ENCODE measurements around the gene TOLLIP.
"Not testable (repeated sequence)": the region's sequence is repeated elsewhere in the genome, so short reads cannot be mapped to it uniquely, and the experiment has no call there.

TOLLIP gene

DNA sequence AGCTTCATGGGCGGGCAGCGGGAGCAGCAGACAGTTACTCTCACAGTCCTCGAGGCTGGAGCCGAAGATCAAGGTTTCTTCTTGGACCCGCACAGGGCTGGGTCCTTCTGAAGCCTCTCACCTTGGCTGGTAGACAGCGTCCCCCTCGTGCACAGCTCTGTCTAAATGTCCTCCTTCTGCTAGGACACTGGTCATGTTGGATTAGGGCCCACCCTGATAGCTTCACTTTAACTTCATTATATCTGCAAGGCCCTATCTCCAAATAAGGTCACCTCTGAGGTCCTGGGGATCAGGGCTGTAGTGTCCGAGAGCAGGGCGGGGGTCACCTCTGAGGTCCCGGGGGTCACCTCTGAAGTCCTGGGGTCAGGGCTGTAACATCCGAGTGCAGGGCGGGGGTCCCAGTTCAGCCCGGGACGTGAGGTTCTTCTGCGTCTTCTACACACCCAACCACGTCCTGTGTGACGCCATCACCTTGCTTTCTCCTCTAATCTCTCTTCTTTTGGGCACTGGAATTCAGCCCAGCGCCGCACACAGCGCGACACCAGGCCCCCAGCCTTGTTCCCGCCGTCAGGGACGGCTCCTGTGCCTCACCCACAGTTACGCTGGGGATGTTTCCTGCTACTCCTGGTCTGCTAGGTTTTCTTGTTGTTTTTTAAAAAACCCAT lies 34.1 kb upstream of the TOLLIP start:
- ChIA-PET POLR2A (no interaction called here), CTCF (no interaction called here)
- DNase-seq (ENCODE audit: extremely low spot score) = no peak
- TF ChIP-seq ZNF384 (IDR thresholded peaks at IDR 0.05) = no peak
- no peak for TF ChIP-seq ARNT (IDR thresholded peaks at IDR 0.05)
- TF ChIP-seq SP1 (IDR thresholded peaks at IDR 0.05) = no peak
- no peak for TF ChIP-seq PKNOX1 (IDR thresholded peaks at IDR 0.05)
- no peak for TF ChIP-seq ELF4 (IDR thresholded peaks at IDR 0.05)
- TF ChIP-seq TARDBP (IDR thresholded peaks at IDR 0.05) = no peak
- TF ChIP-seq SUZ12 (IDR thresholded peaks at IDR 0.05) = no peak
- no peak for TF ChIP-seq HDGF (IDR thresholded peaks at IDR 0.05; ENCODE audit: borderline replicate concordance)

DNA sequence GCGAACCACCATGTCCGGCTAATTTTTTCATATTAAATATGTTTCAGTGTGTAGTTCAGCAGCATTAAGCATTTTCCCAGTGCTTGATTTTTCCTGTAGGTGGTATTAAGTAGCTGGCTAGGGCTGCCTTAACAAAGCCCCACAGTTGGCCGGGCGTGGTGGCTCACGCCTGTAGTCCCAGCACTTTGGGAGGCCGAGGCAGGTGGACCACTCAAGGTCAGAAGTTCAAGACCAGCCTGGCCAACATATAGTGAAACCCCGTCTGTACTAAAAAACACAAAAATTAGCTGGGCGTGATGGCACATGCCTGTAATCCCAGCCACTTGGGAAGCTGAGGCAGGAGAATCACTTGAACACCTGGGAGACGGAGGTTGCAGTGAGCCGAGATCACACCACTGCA lies 33.5 kb upstream of the TOLLIP start:
- TF ChIP-seq FOXK2 (IDR thresholded peaks at IDR 0.05) (no peak), ELF4 (IDR thresholded peaks at IDR 0.05) (no peak), HDGF (IDR thresholded peaks at IDR 0.05; ENCODE audit: borderline replicate concordance) (no peak), CTBP1 (IDR thresholded peaks at IDR 0.05; ENCODE audit: borderline replicate concordance) (no peak), SUZ12 (IDR thresholded peaks at IDR 0.05) (no peak), SP1 (IDR thresholded peaks at IDR 0.05) (no peak), NFRKB (IDR thresholded peaks at IDR 0.05) (no peak), LEF1 (IDR thresholded peaks at IDR 0.05; ENCODE audit: borderline replicate concordance) (no peak), FOXM1 (IDR thresholded peaks at IDR 0.05; ENCODE audit: borderline replicate concordance) (no peak), TARDBP (IDR thresholded peaks at IDR 0.05) (no peak), ARNT (IDR thresholded peaks at IDR 0.05) (no peak), ZNF384 (IDR thresholded peaks at IDR 0.05) (no peak), BHLHE40 (IDR thresholded peaks at IDR 0.05; ENCODE audit: borderline replicate concordance) (no peak), PKNOX1 (IDR thresholded peaks at IDR 0.05) (no peak), L3MBTL2 (conservative IDR thresholded peaks at IDR 0.05) (no peak), FOXA1 (IDR thresholded peaks at IDR 0.05) (no peak)
- ChIA-PET CTCF (no interaction called here), POLR2A (interaction anchor here (1.0 kb wide), 1 partner anchor 8 kb away, joined by 4 read pairs; no protein-coding TSS in a partner anchor)
- DNase-seq (ENCODE audit: extremely low spot score) = no peak

DNA sequence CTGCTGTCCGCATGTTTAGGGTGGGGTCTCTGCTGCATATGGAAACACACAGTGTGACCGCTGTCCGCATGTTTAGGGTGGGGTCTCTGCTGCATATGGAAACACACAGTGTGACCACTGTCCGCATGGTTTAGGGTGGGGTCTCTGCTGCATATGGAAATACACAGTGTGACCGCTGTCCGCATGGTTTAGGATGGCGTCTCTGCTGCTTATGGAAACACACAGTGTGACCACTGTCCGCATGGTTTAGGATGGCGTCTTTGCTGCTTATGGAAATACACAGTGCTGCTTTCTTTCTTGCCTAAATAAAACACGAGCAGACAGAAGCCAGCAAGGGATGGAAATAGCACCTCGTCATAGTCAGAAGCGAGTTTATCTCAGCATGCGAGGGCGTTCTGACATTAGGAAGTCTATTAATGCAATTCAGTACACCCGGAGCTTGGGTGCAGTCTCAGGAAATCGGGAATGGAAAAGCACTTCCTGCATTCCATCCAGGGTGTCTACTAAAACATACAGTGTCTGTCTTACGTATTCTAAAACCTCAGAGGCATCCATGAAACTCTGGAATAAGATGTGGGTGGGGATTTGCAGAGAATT lies 32.6 kb upstream of the TOLLIP start:
- ChIA-PET CTCF (no interaction called here), POLR2A (interaction anchor here (1.0 kb wide), 1 partner anchor 8 kb away, joined by 4 read pairs; no protein-coding TSS in a partner anchor)
- no peak for DNase-seq (ENCODE audit: extremely low spot score)
- TF ChIP-seq ARNT (IDR thresholded peaks at IDR 0.05) (no peak), ELF4 (IDR thresholded peaks at IDR 0.05) (no peak), FOXK2 (IDR thresholded peaks at IDR 0.05) (no peak), TARDBP (IDR thresholded peaks at IDR 0.05) (no peak), ZNF384 (IDR thresholded peaks at IDR 0.05) (no peak), FOXA1 (IDR thresholded peaks at IDR 0.05) (no peak), BHLHE40 (IDR thresholded peaks at IDR 0.05; ENCODE audit: borderline replicate concordance) (no peak), HDGF (IDR thresholded peaks at IDR 0.05; ENCODE audit: borderline replicate concordance) (no peak), SUZ12 (IDR thresholded peaks at IDR 0.05) (no peak), SP1 (IDR thresholded peaks at IDR 0.05) (no peak), NFRKB (IDR thresholded peaks at IDR 0.05) (no peak), LEF1 (IDR thresholded peaks at IDR 0.05; ENCODE audit: borderline replicate concordance) (no peak), CTBP1 (IDR thresholded peaks at IDR 0.05; ENCODE audit: borderline replicate concordance) (no peak), PKNOX1 (IDR thresholded peaks at IDR 0.05) (no peak), L3MBTL2 (conservative IDR thresholded peaks at IDR 0.05) (no peak), FOXM1 (IDR thresholded peaks at IDR 0.05; ENCODE audit: borderline replicate concordance) (no peak)

- POLR2A ChIA-PET; CTCF ChIA-PET; DNase-seq (ENCODE audit: extremely low spot score): not testable (repeated sequence)
Observed at GRCh38 chr11:1341226-1341625, 31.8 kb upstream of the TOLLIP start.

DNA sequence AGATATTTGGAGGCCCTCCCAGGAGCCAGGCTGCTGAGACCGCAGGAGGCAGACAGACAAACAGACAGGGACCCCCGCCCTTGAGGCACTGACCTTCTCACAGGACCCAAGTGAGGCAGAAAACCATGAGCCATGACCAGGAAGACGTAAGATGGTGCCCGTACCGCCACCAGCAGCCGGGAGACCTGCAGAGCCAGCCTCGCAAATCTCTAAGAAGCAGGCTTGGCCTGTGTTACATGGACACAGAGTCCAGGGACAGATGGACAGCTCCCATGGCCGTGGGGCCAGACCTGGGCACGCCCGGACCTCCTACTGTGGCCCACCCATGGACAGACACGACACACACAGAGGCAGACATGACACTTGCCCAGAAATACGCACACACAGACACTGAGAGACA lies 30.7 kb upstream of the TOLLIP start:
- no peak for DNase-seq (ENCODE audit: extremely low spot score)
- TF ChIP-seq ARNT (IDR thresholded peaks at IDR 0.05) = no peak
- TF ChIP-seq ZNF384 (IDR thresholded peaks at IDR 0.05) = no peak
- TF ChIP-seq CTBP1 (IDR thresholded peaks at IDR 0.05; ENCODE audit: borderline replicate concordance) = no peak
- no peak for TF ChIP-seq LEF1 (IDR thresholded peaks at IDR 0.05; ENCODE audit: borderline replicate concordance)
- TF ChIP-seq FOXM1 (IDR thresholded peaks at IDR 0.05; ENCODE audit: borderline replicate concordance) = no peak
- no peak for TF ChIP-seq FOXK2 (IDR thresholded peaks at IDR 0.05)
- TF ChIP-seq BHLHE40 (IDR thresholded peaks at IDR 0.05; ENCODE audit: borderline replicate concordance) = no peak
- TF ChIP-seq PKNOX1 (IDR thresholded peaks at IDR 0.05) = no peak
- no peak for TF ChIP-seq NFRKB (IDR thresholded peaks at IDR 0.05)
- POLR2A ChIA-PET = no interaction called here
- CTCF ChIA-PET = no interaction called here
